ENCODE results near the gene DPP6.

The DPP6 gene

DNA sequence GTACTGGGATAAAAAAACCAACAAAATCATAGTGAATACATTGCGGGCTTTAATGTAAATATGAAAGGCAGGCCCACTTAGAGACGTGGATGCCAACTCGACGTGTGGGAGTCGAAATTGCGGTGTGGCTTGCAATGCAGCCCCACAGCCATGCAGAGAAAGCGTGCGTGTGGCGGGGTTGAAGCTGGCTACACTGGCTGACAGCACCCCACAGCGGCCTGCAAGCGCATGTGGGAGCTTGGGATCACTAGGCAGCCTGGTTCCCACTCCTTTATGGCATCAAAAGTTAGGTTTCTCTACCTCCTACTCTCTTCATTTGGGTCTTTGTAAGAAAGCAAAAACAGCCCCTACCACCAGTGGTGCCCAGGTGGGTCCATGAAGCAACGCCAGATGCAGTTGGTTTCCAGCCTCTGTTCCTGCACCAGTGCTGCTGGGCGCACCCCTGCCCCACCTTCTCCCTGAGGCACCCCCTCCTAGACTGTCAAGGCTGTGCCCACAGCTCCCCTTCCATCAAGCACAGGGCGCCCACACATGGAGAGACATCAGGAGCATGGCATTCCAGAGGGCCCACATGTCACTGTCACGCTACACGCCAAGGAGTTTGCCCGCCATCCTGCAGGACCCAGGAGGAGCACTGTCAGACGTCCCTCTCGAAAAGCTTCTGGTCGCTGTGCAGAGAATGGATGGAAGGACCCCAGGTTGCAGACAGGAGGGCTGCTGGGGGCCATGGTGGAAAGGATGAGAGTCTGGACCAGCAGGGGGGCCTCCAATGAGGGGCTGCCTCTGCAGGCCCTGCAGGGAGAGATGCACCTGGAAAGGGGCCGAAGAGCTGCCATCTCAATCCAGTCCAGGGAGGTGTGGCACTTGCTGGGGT lies 807.8 kb downstream of the DPP6 start:
- DNase-seq (ENCODE audit: low spot score) = no peak

DNA sequence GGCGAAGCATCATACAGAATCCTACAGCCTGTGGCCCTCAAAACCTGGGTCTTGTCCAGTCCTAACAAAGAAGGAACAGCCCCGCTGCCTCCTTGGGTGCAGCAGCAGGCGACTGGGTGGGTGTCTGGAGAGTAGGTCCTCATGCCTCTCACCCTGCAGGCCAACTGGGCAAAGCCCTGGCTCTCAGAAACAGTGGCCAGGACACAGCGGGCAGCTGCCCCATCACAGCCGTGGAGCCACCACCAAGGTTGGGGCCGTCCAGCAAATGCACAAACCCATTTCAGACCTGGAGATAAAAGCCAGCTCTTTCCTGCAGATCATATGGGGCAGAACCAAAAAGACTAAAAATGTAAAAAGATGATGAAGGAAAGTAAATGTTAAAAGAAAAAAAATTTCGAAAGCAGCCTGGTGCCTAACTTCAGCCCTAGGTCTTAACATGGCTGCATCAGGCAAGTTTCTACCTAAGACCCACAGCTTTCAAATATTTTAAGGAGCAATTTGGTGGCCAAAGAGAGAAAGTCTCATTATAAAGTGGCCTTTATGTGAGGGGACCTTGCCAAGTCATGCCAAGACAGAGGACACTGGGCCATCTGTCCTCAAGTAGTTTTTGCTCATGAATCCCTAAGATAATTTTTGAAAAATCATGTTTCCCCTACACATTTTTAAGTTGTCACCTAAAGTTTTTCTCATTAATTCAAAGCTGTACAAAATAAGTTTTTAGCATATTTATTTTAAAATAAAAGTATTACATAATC lies 808.6 kb downstream of the DPP6 start:
- no peak for DNase-seq (ENCODE audit: low spot score)

DNA sequence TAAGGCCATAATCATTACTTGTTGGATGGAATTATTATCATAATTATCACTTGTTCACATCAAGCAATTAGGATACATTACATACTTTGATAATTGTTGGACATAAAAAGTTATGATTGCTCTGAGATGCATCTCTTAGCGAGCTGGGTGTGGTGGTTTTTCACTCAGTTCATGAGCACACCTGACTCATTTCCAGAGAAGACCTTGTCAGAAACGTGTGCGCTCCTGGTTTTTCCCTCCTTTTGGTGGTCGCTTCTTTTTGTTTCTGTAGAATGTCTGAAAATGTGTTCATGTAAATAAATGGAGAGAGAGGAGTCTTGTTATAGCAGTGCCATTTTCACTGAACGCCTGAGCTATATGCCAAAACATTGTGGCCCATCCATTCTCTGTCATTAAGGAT lies 809.4 kb downstream of the DPP6 start:
- no peak for DNase-seq (ENCODE audit: low spot score)

DNA sequence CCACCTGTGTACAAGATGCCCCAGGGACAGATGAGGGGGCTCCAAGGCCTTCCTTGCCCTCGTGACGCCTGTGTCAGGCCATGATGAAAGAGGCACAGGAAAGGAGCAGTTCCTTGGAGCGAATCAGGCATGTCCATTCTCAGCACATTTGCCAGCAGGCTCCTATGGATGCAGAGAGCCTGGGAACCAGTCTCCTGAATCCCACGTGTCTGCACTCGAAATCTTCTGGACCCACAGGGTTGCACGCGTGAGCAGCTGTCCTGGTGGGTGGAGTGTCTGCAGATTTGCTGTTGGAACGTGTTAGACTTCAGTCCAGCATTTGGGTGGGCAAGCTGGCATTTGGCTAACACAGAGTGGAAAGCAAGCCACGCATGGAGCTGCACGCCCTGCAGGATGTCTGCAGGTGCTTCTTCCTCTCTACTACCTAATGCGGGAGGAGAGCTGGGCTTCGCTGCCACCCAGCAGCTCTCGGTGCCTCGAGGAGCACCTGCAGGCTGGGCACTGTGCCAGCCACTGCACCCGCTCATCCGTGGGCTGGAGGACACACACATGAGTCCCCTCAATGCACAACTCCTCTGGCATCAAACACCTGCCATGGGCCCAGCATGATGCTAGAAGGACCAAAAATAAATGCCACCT lies 810.1 kb downstream of the DPP6 start:
- no peak for DNase-seq (ENCODE audit: low spot score)

DNA sequence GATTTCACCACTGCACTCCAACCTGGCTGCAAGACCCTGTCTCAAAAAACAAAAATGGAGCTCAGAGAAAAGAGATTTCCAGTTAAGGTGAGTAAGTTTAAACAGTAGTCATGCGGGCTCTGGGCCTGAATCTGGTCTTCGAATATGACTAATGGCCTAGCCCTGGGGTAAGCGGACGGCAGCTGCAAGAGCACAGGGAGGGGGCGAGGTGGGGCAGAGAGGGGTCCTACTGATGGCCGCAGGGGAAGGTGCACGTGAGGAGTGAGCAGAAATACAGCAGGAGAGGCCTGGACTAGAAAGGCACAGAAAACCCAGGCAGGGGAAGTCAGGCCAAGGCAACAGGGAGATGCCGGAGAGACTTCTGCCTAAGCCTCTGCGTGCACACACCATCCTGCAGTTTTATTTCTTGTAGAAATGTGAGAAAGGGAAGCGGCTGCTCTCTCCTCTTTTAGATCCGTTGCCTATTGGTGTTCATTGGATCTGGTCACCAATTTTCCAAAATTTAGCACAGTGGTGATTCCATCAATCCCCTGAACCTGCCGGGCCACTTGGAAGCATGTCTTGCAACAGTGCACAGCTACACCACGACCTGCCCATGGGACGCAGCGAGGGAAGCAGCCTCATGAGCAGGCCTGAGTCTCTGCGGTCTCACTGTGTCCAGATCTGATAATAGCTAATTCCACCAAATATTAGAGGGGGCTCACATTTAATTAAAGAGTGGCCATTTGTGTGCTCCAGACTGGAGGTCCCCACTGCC lies 811.7 kb downstream of the DPP6 start:
- no peak for DNase-seq (ENCODE audit: low spot score)

DNA sequence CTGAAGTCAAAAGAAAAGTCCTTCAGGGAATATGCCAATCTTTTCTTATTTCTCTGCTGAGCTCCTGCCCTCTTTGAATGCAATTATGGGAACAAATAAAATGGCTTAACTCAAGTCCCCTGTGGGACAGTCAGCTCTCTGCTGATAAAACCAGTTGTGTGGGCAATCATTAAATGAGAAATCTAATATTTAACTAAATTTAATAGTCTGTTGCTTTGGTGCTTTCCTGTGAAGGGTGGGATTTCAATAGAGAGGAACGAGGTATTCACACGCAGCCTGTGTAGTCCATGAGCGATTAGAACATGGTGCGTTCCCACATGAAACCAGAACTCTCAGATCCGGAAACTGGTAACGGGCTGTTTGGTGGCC lies 812.3 kb downstream of the DPP6 start:
- no peak for DNase-seq (ENCODE audit: low spot score)

DNA sequence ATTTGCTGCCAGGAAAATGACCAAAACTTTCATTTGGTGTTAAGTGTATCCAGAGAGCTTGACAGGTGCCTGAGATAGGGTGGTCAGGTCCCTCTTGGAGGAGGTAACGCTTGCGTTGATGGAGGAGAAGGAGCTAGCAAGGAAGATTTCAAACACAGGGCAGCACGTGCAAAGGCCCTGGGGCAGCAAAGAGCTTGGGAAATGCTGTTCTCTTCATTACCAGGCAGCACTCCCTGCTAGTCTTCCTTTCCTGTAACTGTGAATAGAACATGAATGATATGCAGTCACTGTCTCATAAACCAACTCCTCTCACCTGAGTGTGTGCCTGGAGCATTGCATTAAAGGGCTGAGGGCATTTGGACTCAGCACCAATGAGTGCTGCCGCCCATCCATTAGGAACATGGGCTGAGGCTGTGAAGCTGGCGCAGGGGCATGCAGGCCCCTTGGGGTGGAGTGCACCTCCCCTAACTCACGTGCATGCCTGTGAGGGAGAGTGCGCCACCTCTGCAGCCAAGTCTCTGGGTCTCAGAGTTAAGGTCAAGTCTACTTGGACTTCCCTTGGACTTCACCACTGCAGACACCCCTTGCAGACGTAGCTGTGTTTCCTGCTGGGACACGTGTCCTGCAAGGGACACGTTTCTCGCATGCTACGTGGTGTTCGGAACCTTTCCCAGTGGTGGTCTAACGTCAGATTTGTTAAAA lies 813.9 kb downstream of the DPP6 start:
- DNase-seq (ENCODE audit: low spot score) = no peak

DNA sequence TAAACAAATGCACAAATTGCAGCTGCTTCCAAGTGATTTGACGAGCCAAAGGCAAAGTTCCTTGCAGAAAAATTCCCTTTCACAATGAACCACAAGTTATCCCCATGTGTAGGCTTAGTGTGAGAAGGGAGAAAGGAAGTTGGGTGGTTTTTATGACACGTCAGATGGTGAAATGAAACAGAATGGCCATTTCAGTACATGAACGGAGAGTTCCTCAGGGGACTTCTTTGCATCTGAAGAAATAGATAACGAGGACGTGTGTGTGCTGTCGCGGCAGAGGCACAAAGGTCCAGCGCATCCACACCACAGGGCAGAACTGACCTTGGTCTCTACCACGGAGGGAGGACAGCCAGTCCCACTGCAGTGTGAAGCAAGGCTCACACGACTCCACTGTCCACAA lies 814.9 kb downstream of the DPP6 start:
- DNase-seq (ENCODE audit: low spot score) = no peak

DNA sequence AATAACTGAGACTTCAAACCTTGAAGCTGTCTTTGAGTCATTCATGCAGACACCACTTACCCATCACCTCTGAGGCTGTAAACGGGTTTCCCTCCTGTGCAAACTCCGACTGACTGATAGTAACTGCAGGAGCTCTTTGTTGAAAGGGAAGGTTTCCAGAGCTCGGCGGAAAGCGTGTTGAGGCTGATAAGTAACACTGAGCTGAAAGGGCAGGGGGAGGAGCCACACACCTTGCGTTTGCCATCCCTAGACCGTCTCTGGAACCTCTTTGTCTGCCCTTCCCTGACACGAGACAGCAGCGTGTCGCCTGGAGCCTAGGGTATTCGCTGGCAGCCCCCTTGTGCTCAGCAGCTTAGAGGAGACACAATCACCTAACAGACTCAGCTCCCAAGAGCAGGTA lies 816.7 kb downstream of the DPP6 start:
- no peak for DNase-seq (ENCODE audit: low spot score)

DNA sequence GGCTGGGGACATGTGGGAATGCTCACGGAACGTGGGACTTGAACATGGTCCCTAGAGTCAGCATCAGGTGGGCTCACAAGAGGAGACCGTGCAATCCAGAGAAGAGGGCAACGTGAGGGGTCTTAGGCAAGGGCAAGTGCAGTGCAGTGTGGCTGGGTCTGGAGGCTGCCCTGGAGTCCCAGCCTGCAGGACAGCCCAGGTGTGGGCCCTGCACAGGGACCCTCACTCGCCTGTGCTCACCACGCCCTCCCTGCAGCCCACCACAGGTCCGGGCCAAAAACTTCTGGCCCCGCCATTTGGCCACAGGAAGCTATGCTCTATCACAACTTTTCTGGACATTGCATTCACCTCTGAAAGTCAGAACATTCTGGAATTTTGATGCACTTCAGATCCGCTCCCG lies 817.2 kb downstream of the DPP6 start:
- no peak for DNase-seq (ENCODE audit: low spot score)

DNA sequence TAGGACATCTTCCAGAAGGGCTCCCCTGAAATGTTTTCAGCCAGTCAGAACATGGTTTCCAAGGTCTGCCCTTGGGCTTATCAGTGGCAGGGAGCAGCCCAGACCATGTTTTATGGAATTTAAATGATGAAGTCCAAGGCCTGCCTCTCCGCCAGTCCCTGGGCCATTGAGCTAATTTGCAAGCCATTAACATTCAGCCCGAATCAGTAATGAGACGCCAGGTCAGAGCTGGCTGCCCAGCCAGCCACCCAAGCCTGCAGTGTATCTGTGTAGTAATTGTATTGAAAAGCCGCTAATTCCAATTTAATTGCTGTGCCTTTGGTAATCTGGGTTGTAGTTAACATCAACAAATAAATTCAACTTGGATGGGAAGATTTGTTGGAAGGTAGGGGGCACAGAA lies 819.3 kb downstream of the DPP6 start:
- no peak for DNase-seq (ENCODE audit: low spot score)

DNA sequence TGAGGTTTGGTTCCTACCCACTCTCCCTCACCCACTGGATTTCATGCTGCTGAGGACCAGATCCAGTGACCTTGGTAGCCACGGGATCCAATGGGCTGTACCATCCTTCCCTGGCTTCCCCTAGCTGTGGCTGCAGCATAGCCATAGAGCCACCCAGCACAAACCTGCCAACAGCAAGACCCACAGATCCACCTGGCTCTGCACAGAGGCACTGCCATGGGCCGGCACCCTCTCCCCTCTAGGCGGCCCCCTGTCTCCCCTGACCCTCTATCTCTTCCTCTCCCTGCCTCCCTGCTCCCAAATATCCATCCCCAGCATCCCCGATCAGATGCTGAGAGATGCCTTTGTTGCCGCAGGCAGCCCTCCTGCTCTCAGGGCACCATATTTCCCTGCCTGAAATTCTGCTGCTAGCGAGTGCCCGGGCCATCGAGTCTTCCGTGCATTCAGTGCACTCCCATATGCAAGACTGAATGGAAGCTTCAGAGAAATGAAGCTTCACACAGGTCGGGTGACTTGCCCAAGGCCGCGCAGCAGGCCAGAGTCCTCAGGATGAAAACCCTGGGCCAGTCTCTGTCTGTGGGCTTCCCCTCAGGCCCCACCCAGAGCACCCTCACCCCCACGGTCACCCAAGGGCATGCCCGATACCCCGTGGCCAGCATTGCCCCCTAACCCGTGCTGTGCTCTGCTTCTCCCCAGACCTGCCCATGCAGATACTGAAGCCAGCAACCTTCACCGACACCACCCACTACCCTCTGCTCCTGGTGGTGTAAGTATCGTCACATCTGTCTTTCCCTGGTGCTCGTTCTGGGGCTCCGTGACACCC lies 819.9 kb downstream of the DPP6 start:
- no peak for DNase-seq (ENCODE audit: low spot score)

DNA sequence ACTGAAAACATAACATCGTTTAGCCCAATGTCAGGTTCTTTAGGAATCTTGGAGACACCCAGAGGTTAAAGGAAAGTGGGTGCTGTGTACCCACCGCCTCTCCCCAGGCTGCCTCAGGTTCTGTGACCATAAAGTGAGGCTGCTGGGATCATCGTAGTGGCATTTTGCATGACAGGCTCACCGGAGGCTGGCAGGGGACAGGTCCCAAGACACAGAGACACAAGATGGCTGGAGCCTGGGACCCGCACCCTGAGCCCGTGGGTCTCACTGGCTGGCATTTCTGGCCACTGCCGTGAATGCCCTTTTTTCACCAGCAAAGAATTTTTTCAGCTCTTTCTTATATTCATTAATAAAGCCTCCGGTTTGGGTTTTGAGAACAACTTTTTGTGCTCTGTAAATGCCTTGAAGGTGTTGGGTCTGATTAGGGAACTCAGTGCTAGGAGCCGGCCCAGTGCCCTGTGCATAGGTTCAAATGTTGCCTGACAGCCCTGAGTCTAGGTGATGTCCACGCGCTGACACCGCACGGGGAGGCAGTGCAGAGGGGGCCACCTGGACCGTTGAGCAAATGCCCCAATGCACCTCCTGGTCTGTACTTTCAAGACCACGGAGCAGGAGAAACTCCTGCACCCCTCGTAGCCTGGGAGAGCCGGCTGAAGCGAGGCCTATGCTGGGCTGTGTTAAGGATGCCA lies 820.8 kb downstream of the DPP6 start:
- DNase-seq (ENCODE audit: low spot score) = no peak

DNA sequence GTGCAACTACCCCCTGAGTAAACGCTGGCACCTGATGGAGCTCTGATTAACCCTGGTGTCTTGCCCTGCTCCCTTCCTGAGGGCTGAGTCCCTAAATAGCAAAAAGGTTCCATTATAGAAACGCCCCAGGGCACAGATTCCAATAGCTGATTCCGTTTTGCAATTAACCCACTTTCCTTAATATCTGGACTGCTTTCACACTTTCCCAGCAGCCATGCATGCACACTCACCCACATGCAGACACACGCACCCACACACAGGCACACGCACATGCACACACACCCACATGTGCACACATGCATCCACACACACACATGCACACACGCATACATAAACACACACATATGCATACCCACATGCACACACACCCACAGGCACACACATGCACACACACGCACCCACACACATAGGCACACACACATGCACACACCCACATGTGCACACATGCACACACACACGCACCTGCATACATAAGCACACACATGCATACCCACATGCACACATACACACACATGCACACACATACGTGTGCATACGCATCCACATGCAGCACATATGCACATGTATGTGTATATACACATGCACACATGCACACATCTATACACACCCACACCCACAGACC lies 821.4 kb downstream of the DPP6 start:
- no peak for DNase-seq (ENCODE audit: low spot score)

DNA sequence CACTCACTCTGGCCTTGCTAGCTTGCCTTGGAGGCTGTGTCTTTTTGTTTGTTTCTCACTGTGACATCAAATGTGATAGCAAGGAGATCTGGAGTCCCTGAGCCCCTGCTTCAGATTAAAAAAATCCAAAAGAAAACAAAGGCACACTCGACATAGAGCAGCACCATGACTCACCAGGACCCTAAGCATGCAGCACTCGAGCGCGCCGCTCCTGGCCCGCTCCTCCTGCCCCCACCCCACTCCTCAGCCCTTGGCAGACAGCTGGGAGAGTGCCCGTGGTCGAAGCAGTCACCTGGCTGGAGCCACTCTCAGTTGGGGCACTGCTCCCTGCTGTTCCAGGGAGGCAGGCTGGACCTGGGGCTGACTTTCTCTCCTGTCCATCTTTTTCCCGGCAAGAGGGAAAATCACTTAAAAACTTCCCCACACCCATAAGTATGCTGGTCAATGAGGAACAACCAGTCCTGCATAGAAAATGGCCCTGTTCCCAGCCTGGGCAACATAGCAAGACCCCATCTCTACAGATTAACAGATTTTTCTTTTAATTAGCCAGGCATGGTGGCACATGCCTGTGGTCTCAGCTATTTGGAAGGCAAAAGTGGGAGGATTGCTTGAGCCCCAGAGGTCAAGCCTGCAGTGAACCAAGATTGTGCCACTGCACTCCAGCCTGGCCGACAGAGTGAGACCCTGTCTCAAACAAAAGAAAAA lies 822.4 kb downstream of the DPP6 start:
- DNase-seq (ENCODE audit: low spot score) = no peak

DNA sequence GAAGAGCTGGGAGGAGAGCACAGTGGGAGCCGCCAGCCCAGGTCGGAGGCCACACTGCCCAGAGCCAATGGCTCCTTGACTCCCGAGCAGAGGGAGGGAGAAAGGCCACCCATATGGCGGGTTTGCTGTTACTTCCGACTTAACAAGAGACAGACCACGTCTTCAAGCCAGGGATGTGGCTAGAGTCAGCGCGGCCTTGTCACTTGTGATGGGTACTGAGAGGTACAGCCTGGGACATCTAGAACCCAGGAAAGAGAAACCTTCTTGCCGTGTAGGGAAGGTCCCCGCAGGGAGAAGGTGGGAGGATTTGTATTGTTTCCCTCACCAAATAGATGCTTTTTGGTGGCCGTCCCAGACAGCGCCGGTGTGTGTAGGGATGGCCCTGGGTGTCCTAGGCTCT lies 823.1 kb downstream of the DPP6 start:
- no peak for DNase-seq (ENCODE audit: low spot score)

DNA sequence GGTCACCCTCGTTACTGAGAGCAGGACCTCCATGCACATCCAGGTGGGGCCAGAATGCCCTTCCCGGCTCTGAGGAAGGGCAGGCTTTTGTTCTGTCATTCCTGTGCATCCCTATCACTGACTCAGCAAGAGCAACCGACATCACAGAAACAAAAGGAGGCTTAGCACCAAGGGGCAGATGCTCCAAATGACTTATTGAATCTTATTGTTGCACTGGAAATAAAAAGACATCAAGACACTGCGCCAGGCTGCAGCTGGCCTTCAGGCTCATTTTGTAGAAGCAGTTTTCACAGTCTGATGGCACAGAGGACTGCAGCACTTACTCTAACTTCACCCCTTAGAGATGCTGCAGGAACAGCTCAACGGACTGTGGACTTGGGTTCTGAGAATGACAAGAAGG lies 824.3 kb downstream of the DPP6 start:
- DNase-seq (ENCODE audit: low spot score) = no peak

DNA sequence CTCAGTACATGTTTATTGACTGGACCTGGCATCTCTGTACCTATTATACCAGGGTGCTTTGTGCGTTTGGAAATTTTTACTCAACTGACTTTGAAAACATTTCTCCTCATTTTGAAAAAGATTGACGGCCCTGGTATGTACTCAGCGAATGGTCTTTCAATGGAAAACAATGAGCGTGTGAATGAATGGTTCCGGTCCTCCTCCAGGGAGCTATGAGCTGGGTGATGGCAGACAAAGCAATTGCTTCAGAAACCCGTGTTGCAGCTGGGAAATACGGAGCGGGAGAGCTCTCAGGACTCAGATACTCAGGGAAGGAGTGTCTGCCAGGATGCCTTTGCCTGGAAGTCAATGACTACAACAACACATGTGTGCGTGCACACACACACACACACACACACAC lies 824.8 kb downstream of the DPP6 start:
- no peak for DNase-seq (ENCODE audit: low spot score)

DNA sequence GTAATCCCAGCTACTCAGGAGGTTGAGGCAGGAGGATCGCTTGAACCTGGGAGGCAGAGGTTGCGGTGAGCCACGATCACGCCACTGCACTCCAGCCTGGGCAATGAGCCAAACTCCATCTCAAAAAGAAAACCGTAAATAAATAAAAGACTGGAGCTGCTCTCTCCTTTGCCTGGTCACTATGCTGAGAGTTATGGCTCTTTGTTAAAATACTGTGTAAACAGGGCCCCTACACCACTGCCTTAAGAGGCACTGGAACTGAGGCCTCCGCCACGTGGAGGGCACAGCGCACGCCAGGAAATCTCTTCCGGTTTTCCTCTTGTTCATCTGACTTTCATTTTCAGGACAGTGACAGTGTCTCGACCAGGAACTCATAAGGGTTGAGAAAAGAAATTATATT lies 827.4 kb downstream of the DPP6 start:
- no peak for DNase-seq (ENCODE audit: low spot score)

All from left forelimb (tissue), 1 donor.